ENCODE results near the gene MAPRE3.
A peak's percentile ranks its signal among the peaks of the same experiment; 100 is the strongest.

Gene MAPRE3

DNA sequence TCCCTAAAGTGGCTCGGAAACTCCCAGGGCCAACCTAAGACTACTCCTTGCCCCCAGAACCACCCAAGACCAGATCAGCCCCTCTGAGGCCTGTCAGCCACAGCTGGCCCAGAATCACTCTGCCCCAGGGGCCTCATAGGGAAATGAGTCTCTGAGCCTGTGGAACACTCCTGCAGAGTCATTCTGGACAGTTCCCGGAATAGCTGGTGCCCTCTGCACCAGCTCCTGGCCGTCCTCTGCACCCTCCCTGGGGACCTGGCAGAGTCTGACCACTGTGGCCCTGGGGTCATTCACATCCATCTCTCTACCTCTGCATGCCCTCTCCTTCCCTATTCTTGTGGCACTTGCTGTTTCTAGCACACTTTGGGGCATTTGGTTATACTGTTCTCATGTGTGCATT, 47.7 kb downstream of the MAPRE3 start:
- no peak for DNase-seq

DNA sequence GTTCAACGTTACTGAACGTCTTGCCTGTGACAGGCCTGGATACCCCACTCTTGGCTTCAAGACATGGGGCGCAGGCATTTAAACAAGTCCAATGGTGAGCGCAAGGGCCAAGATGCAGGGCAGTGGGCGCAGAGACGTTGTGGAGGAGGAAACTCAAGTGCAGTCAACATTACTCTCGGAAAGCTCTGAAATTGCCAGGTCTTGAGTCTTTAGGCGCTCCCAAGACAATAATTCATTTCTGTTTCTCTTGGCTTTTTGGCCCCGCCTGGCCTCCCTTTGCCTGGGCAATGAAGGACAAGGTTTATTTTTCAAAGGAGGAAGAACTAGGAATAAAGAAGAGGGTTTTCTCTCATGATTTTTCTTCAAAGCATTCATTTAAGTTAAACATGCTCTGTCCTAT, 49.0 kb downstream of the MAPRE3 start:
- DNase-seq, result no peak

DNA sequence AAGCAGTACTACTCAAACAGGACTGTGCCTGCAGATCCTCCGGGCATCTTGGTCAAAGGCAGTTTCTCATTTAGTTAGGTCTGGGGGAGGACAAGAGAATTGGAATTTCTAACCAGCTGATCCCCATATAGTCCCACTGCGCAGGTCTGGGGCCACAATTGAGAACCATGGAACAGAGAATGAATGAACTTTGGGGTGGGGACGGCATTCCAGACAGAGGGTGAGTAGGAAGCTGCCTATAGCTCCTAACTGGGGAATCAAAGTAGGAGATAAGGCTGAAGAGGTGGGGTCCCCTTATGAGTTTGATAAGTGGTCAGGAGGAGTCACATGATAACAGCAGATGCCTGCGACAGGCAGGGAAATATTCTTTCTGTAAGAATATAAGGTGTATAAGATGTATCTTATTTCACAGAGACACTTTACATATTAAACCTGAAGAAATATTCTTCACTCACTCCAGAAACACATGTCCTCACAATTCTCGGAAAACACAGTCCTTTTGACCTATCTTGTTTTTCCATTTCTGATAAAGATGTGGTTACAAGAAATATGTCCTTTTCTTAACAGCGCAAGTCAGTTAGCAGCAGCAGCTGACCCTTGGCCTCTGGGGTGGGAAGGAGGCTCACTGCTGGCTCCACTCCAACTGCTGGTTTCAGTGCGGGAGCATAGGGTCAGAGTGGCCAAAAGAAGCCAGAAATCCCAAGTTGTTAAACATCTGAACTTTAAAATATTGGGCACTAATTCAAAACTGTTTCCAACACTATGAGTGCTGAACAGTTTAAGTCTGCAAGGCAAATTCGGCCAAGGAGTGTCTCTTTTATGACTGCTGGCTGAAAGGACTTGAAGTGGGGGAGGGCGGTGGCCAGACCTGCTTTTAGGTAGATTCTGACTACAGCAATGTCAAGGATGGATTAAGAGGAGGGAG, 49.8 kb downstream of the MAPRE3 start:
- DNase-seq, result no peak

DNA sequence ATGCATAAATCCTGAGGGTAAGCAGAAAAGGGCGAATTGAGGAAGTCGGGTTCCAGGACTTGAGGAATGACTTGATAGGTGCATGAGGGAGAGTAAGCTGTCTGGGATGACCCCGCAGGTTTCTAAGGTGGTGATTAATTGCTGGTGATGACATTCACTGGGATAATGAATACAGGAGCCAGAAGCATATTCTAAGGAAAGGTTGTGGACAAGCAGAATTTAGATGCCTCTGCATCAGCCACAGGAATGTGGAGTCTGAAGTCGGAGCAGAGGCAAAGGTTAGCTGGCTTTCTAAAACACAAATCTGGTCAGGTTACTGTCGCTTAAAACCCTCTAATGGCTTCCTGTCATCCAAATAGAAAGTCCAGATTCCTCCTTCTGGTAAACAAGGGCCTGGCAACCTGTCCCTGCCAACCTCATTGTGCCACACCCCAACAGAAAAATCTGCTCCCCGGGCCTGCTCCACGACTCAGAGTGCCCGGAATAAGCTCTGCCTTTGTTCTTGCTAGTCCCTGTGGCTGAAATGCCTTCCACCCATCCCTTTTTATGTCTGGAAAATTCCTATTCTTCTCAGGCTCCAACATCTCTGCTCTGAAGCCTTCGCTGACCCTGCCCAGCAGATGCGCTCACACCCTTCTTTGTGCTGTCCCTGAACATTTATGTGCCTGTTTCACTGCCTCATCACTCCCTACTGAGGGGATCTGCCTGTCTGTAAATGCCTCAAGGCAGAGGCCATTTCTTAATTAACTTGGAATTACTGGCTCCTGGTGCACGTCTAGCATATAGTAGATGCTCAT, 51.0 kb downstream of the MAPRE3 start:
- no peak for DNase-seq

DNA sequence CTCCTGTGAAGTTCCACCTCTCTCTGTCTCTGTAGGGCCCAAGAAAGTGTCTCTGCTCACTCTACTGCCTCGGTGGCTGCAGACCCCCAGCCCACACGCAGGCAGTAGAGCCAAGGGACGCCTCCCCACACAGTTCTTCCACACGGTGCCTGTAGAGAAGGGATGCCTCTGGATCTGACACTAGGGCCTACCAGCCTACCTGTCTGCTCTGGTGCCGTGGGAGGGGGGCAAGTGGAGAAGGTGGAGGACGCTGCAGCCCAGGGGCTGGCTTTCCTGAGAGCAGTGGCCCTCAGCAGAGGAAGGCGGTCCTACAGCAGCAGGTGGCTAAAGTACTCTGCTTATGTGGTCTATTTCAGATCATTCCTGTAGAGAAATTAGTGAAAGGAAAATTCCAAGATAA, 53.3 kb downstream of the MAPRE3 start:
- DNase-seq, result no peak

DNA sequence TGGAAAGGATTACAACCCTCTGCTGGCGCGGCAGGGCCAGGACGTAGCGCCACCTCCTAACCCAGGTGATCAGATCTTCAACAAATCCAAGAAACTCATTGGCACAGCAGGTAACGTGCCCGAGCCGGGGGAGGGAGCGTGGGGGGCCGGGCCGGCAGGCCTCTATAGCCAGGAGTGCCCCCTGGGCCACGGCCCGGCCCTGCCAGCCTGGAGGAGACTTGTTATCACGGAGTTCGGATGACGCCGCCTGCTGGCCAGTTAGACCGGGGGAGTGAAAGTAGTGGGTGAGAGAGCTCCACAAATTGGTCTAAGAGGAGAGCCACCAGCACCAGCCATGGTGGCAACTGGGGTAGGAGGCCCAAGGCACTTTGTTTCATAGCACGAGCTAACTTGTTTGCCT, 53.8 kb downstream of the MAPRE3 start:
- no peak for DNase-seq

DNA sequence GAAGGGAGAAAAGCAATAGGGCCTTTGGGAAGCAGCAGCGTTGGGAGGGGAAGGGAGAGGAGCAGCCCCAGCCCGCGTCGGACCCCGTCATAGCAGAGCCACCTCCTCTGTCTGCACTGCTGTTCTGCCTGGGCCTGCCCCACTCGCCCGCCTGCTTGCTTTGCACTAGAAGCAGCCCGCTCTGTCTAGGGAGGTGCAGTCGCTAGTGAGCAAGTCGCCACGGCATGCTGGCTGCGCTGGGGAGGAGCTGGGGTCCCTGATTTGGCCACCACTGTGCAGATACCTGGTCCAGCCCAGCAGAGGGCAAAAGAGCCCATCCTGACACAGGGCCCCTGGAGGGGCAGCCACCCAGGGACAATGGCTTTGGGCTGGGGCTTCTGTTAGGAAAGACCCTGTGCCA, 54.4 kb downstream of the MAPRE3 start:
- DNase-seq, result no peak

GRCh38 chr2:27025281-27025800, 54.9 kb downstream of the MAPRE3 start:
- DNase-seq, result no peak

GRCh38 chr2:27025861-27026851, 55.7 kb downstream of the MAPRE3 start:
- DNase-seq, result no peak

DNA sequence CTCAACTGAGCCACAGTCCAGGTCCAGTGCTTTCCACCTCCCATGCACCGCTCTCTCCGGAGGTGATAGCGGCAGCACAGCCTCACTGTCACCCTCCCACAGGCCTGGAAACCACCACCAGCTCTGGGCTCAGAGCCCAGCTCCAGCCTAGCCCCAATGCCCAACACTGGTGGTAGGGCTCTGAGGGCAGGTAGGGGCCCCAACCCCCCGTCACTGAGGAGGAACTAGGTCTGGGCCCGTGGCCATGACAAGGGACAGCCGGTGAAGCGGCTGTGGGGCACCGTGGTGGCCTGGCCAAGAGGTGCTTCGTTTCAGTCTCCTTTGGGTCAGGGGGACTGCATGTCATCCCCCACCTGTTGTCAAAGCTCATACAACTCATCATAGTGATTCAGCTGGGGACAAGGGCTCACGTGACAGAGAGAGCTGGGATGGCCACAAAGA, 56.8 kb downstream of the MAPRE3 start:
- no peak for DNase-seq

DNA sequence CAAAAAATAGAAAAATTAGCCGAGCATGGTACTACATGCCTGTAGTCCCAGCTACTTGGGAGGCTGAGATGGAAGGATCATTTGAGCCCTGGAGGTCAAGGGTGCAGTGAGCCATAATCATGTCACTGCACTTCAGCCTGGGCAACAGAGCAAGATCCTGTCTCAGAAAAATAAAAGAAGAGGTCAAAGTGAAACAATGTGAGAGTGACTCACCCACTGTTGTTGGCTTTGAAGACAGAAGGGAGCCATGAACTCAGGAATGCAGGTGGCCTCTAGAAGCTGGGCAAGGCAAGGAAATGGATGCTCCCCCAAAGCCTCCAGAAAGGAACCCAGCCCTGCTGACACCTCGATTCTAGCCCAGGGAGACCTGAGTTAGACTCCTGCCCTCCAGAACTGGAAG, 58.6 kb downstream of the MAPRE3 start:
- no peak for DNase-seq

GRCh38 chr2:27032495-27033252, 62.2 kb downstream of the MAPRE3 start, which contains the start of gene TMEM214:
TSS of gene TMEM214 (plus strand) at chr2:27032965. CDS start at chr2:27033016, 51 bp downstream.
- peak; percentile 62 to 75 for DNase-seq

GRCh38 chr2:27033253-27033852, 62.9 kb downstream of the MAPRE3 start:
- no peak for DNase-seq

GRCh38 chr2:27038012-27038411, 67.6 kb downstream of the MAPRE3 start:
- DNase-seq, result no peak

GRCh38 chr2:27038631-27039339, 68.3 kb downstream of the MAPRE3 start:
- no peak for DNase-seq

DNA sequence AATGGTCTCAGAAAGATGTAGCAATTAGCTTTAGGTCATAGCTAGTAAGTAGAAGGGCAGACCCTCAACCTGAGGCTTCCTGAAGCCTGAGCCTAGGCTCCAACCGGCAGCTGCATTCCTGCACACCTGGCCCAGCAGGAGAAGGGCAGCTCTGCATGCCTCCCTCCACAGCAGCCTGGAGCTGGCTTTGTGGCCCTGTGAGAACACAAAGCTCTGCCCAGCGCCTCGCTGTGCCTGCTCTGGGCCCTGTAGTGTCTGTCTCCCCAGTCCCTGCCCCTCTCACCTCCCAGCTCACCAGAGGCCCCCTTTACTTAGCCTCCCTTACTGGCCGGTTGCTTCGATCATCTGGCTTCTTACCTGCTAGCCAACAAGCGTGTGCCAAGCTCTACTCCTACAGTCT, 69.0 kb downstream of the MAPRE3 start:
- DNase-seq, result no peak

GRCh38 chr2:27039871-27040270, 69.4 kb downstream of the MAPRE3 start:
- no peak for DNase-seq

DNA sequence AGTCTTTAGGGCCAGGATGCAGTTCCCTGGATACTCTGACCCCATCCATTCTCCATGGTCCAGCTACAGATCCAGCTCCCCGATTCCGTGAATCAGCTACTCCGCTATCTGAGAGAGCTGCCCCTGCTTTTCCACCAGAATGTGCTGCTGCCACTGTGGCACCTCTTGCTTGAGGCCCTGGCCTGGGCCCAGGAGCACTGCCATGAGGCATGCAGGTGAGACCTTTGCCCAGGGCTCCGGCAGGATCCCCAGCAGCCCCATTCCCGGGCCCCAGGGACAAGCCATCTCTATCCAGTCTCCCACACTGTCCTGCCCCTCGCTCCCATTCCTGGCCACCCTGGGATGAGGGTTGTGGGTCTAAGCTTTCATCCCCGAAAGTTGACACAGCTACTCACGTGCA, 69.8 kb downstream of the MAPRE3 start:
- no peak for DNase-seq

DNA sequence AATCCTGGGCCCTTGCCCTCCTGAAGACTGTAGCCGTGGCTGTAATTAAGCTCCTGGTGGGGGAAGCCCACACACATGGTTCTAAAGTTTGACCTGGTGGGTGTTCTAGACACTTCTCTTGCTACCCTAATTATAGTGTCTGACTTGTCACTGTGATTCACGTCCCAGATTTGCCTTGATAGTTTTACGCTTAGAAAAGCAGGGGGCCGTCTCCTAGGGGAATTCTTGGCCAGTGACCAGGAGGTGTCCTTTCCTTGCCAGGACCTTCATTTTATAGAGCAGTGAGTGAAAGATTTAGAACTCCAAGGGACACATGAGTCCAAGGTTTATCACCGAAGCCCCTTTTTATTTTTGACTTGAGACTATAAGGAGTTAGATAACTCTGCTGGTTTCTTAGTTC, 71.3 kb downstream of the MAPRE3 start:
- no peak for DNase-seq

DNA sequence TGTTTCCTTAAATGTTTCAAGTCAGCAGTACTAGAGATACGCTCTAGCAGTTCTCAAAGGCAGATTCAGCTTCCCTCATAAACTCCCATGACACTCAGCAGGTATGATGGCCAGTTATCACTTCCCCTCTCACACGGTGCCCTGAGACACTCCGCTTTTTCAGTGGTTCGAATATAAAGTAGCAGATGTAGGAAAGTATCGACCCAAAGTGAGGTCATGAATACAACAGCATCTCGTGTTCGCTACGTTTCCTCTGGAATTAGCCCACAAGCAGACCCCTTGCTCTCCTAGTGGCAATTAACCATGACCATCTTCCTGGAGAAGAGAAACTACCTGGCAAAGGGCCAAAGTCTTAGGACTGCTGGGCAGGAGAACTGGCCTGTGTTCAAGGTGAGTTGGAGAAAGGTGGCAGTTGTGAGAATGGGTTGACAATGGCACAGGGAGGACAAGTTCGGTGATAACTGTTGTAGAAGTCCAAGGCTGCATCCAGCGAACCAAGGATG, 71.8 kb downstream of the MAPRE3 start:
- DNase-seq, result no peak
